Measurements from ENCODE around the gene SORCS3.

Gene SORCS3

DNA sequence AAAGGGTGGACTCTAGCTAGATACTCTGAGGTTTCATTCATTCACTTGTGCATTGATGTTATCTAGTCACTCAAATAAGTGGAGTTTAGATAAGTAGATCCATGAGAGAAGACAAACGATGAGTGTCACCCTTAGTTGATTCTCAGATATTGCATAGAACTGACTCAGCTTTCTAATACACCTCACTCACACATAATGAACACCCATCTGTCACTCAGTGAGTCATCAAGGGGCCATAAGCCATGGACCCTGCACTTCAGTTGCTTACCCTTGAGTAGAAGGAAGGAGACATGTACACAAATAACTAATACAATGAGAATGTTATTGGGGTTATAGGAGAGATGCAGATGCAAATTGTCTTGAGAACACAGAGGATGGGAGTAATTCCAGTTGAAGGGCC lies 163.8 kb downstream of the SORCS3 start:
- Histone ChIP-seq H3K27me3 (ENCODE audit: insufficient read depth, low read depth, severe bottlenecking) (no peaks in the 10 kb centered on the region), H3K27ac (no peak overlapping the region), H3K4me3 (ENCODE audit: low read depth, low read length) (no peak overlapping the region), H3K9me3 (ENCODE audit: severe bottlenecking) (no peaks in the 10 kb centered on the region), H3K36me3 (no peaks in the 10 kb centered on the region)
- TF ChIP-seq CTCF (IDR thresholded peaks at IDR 0.05; ENCODE audit: low read depth, low read length): no peak
- DNase-seq: no peak

GRCh38 chr10:104806801-104807200 lies 165.7 kb downstream of the SORCS3 start:
- no peaks in the 10 kb centered on the region for H3K36me3 ChIP-seq
- H3K9me3 ChIP-seq (ENCODE audit: severe bottlenecking): no peaks in the 10 kb centered on the region
- no peak for DNase-seq
- no peak overlapping the region for H3K4me3 ChIP-seq (ENCODE audit: low read depth, low read length)
- TF ChIP-seq CTCF (IDR thresholded peaks at IDR 0.05; ENCODE audit: low read depth, low read length): no peak
- no peak overlapping the region for H3K27ac ChIP-seq
- H3K27me3 ChIP-seq (ENCODE audit: insufficient read depth, low read depth, severe bottlenecking): no peaks in the 10 kb centered on the region

- H3K4me3 ChIP-seq (ENCODE audit: low read depth, low read length): no peak overlapping the region
- no peak for DNase-seq
- no peak for TF ChIP-seq CTCF (IDR thresholded peaks at IDR 0.05; ENCODE audit: low read depth, low read length)
- no peaks in the 10 kb centered on the region for H3K27me3 ChIP-seq (ENCODE audit: insufficient read depth, low read depth, severe bottlenecking)
- H3K36me3 ChIP-seq: no peaks in the 10 kb centered on the region
- no peaks in the 10 kb centered on the region for H3K9me3 ChIP-seq (ENCODE audit: severe bottlenecking)
- H3K27ac ChIP-seq: no peak overlapping the region
These were observed 166.7 kb downstream of the SORCS3 start for GRCh38 chr10:104807581-104808310.

- Histone ChIP-seq H3K4me3 (ENCODE audit: low read depth, low read length) (no peak overlapping the region), H3K9me3 (ENCODE audit: severe bottlenecking) (no peaks in the 10 kb centered on the region), H3K27me3 (ENCODE audit: insufficient read depth, low read depth, severe bottlenecking) (no peaks in the 10 kb centered on the region), H3K36me3 (no peaks in the 10 kb centered on the region), H3K27ac (no peak overlapping the region)
- DNase-seq: peak; percentile 8
- TF ChIP-seq CTCF (IDR thresholded peaks at IDR 0.05; ENCODE audit: low read depth, low read length): no peak
These were observed 168.4 kb downstream of the SORCS3 start for GRCh38 chr10:104809288-104810090.

- no peak for DNase-seq
- no peaks in the 10 kb centered on the region for H3K36me3 ChIP-seq
- H3K4me3 ChIP-seq (ENCODE audit: low read depth, low read length): no peak overlapping the region
- no peak overlapping the region for H3K27ac ChIP-seq
- H3K27me3 ChIP-seq (ENCODE audit: insufficient read depth, low read depth, severe bottlenecking): no peaks in the 10 kb centered on the region
- H3K9me3 ChIP-seq (ENCODE audit: severe bottlenecking): no peaks in the 10 kb centered on the region
- no peak for TF ChIP-seq CTCF (IDR thresholded peaks at IDR 0.05; ENCODE audit: low read depth, low read length)
These were observed 170.1 kb downstream of the SORCS3 start for GRCh38 chr10:104811166-104811565.

All from WERI-Rb-1 (cell line).